ENCODE data around the gene NIPSNAP3A. TPM values are rescaled to one million over a fixed set of nuclear protein-coding genes. Genes with fewer than 3 reads are reported as not detected.

Gene NIPSNAP3A
- total RNA-seq, 1 donor from 2014 or later, result 14.9 TPM

DNA sequence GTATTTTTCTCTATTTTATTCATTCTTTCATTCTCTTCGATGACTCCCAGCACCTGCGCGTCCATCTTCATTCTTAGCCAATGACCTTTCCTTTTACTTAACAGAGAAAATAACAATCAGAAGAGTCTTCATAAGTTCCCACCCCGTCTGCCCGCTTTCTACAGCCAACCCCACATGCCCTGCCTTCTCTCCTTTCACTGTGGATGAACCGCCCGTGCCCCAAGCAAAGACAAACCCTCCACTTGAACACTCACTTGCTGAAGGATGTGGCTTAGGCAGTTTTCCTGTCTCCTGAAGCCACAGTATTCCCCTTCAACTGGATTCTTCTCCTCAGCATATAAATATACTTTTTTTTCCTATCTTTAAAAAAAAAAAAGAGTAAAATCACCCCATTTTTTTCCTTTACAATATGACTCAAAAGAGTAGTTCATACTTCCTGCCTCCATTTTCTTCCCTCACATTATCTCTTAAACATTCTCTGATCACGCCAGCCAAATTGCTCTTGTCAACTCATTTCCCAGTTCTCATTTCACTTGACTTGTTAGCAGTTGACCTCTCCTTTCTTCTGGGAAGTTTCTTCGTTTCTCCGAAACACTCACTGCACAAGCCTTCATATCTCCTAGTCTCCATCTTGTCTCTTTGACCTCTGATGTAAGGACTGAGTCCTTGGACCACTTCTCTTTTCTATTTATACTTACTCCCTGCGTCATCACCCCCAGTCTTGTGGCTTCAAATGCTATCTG is 27.5 kb downstream of the NIPSNAP3A start:
- no peak overlapping the region for H3K4me3 Mint-ChIP-seq
- TF ChIP-seq, protein P1, sequence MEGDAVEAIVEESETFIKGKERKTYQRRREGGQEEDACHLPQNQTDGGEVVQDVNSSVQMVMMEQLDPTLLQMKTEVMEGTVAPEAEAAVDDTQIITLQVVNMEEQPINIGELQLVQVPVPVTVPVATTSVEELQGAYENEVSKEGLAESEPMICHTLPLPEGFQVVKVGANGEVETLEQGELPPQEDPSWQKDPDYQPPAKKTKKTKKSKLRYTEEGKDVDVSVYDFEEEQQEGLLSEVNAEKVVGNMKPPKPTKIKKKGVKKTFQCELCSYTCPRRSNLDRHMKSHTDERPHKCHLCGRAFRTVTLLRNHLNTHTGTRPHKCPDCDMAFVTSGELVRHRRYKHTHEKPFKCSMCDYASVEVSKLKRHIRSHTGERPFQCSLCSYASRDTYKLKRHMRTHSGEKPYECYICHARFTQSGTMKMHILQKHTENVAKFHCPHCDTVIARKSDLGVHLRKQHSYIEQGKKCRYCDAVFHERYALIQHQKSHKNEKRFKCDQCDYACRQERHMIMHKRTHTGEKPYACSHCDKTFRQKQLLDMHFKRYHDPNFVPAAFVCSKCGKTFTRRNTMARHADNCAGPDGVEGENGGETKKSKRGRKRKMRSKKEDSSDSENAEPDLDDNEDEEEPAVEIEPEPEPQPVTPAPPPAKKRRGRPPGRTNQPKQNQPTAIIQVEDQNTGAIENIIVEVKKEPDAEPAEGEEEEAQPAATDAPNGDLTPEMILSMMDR (conservative IDR thresholded peaks at IDR 0.05), result no peak
- no peaks in the 10 kb centered on the region for H3K4me1 Mint-ChIP-seq
- DNase-seq (ENCODE audit: low read depth, low spot score), result no peak
- no peaks in the 10 kb centered on the region for H3K9me3 Mint-ChIP-seq
- H3K27ac Mint-ChIP-seq (ENCODE audit: unreplicated experiment), result no peak overlapping the region
- no peaks in the 10 kb centered on the region for H3K36me3 Mint-ChIP-seq (ENCODE audit: low read depth)
- H3K27me3 Mint-ChIP-seq (ENCODE audit: low read depth), result no peaks in the 10 kb centered on the region

DNA sequence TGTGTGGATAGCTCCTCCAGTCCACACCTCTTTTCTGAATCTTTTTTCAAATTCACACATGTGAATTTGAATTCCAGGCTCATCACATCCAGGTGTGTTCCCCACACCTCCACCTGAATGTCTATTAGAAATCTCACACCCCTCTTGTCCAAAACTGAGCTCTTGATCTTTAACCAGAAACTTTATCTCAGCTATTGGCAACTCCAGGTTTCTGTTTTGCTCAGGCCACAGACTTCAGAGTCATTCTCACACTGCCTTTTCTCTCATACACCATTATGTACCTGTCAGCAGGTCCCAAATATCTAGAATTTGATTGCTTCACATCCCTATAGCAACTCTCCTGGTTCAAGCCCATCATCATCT is 28.1 kb downstream of the NIPSNAP3A start:
- Mint-ChIP-seq H3K36me3 (ENCODE audit: low read depth) (no peaks in the 10 kb centered on the region), H3K27ac (ENCODE audit: unreplicated experiment) (no peak overlapping the region), H3K4me1 (no peaks in the 10 kb centered on the region), H3K4me3 (no peak overlapping the region), H3K9me3 (no peaks in the 10 kb centered on the region), H3K27me3 (ENCODE audit: low read depth) (no peaks in the 10 kb centered on the region)
- DNase-seq (ENCODE audit: low read depth, low spot score), result no peak
- TF ChIP-seq, protein P1 (conservative IDR thresholded peaks at IDR 0.05), result no peak

DNA sequence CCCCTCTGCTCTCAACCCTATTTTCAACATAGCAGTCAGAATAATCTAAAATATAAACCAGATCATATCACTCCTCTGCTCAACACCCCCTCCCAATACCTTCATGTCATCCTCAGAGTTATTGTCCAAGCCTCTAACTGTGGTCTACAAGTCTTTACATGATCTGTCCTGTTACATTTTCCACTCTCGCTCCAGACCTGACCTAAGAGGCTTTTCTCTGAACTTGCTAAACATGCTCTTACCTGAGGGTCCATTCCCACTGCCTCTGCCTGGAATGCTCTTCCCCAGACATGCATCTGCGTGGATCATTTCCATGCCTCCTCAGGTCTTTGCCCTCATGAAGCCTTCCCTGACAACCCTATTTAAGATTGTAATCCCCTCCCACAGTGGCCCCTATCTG is 28.5 kb downstream of the NIPSNAP3A start:
- H3K4me1 Mint-ChIP-seq, result no peaks in the 10 kb centered on the region
- TF ChIP-seq, protein P1 (conservative IDR thresholded peaks at IDR 0.05), result no peak
- DNase-seq (ENCODE audit: low read depth, low spot score), result no peak
- H3K27ac Mint-ChIP-seq (ENCODE audit: unreplicated experiment), result no peak overlapping the region
- H3K4me3 Mint-ChIP-seq, result no peak overlapping the region
- H3K27me3 Mint-ChIP-seq (ENCODE audit: low read depth), result no peaks in the 10 kb centered on the region
- H3K36me3 Mint-ChIP-seq (ENCODE audit: low read depth), result no peaks in the 10 kb centered on the region
- H3K9me3 Mint-ChIP-seq, result no peaks in the 10 kb centered on the region

DNA sequence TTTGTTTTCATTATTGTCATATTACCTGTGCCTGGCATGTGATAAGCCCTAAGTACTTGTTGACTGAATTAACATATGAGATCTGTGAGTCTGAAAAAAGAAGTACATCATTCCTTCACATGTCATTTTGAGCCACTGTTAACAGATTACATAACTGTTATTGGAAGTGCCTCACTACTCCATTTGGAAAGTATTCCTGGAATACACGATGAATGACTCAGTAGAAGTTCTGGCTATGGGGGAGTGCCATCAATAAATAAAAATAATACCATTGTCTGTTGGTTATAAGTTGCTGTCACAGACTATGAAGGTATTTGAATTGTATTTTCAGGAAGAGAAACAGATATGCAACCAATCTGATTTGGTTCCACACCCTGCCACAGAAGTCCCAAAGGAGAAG is 29.3 kb downstream of the NIPSNAP3A start:
- Mint-ChIP-seq H3K4me3 (no peak overlapping the region), H3K27ac (ENCODE audit: unreplicated experiment) (no peak overlapping the region), H3K9me3 (no peaks in the 10 kb centered on the region), H3K4me1 (no peaks in the 10 kb centered on the region), H3K36me3 (ENCODE audit: low read depth) (no peaks in the 10 kb centered on the region), H3K27me3 (ENCODE audit: low read depth) (no peaks in the 10 kb centered on the region)
- no peak for DNase-seq (ENCODE audit: low read depth, low spot score)
- TF ChIP-seq, protein P1 (conservative IDR thresholded peaks at IDR 0.05), result no peak

DNA sequence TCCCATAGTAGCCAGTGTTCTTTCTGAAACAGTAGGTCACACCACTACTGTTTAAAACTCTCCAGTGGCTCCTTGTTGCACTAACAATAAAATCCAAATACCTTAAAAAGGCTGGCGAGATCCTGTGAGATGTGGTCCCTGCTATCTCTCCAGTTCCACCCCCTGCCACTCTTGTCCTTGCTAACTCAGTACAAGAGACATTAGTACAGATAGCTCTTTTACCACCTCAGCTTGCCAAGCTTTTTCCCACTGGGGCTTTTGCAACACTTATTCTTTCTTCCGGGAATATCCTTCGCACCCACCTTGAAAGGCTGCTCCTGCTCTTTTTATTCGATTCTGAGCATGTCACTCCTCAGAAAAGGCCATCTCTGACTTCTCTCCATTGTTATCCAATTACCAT is 31.3 kb downstream of the NIPSNAP3A start:
- no peaks in the 10 kb centered on the region for H3K4me1 Mint-ChIP-seq
- TF ChIP-seq, protein P1 (conservative IDR thresholded peaks at IDR 0.05), result no peak
- no peaks in the 10 kb centered on the region for H3K36me3 Mint-ChIP-seq (ENCODE audit: low read depth)
- H3K9me3 Mint-ChIP-seq, result no peaks in the 10 kb centered on the region
- no peaks in the 10 kb centered on the region for H3K27me3 Mint-ChIP-seq (ENCODE audit: low read depth)
- no peak overlapping the region for H3K27ac Mint-ChIP-seq (ENCODE audit: unreplicated experiment)
- no peak overlapping the region for H3K4me3 Mint-ChIP-seq
- DNase-seq (ENCODE audit: low read depth, low spot score), result no peak

All from neural crest cell (in vitro differentiated cells).